Stimulated activated CD8-positive, alpha-beta memory T cell treated with anti-CD3 and anti-CD28 coated beads, Interleukin-4, amount 100 ng/mL, for 48 hours (primary cell): ENCODE data around the gene VSNL1.

Experiments used
- DNase-seq: peaks from one replicate; pipeline ENCODE4 v3.0.0-alpha.2; 2020

The VSNL1 gene

GRCh38 chr2:17584689-17585088, 44.2 kb downstream of the VSNL1 start:
- no peak for DNase-seq

GRCh38 chr2:17587469-17587868, 47.0 kb downstream of the VSNL1 start:
- DNase-seq = no peak

GRCh38 chr2:17588031-17588430, 47.5 kb downstream of the VSNL1 start:
- no peak for DNase-seq

- no peak for DNase-seq
These were observed 49.0 kb downstream of the VSNL1 start for GRCh38 chr2:17589406-17590035.

GRCh38 chr2:17590342-17590911, 49.9 kb downstream of the VSNL1 start:
- no peak for DNase-seq

- DNase-seq = no peak
These were observed 51.4 kb downstream of the VSNL1 start for GRCh38 chr2:17591846-17592245.

- no peak for DNase-seq
These were observed 52.4 kb downstream of the VSNL1 start for GRCh38 chr2:17592731-17593409.

- no peak for DNase-seq
These were observed 52.9 kb downstream of the VSNL1 start for GRCh38 chr2:17593445-17593840.

GRCh38 chr2:17593841-17594491, 53.5 kb downstream of the VSNL1 start:
- no peak for DNase-seq

GRCh38 chr2:17594533-17595401, 54.3 kb downstream of the VSNL1 start:
- DNase-seq = no peak

- DNase-seq = no peak
These were observed 59.1 kb downstream of the VSNL1 start for GRCh38 chr2:17599617-17600016.

- DNase-seq = no peak
These were observed 60.2 kb downstream of the VSNL1 start for GRCh38 chr2:17600556-17601204.

- DNase-seq = no peak
These were observed 63.6 kb downstream of the VSNL1 start for GRCh38 chr2:17604050-17604449.

GRCh38 chr2:17605696-17606095, 65.2 kb downstream of the VSNL1 start:
- DNase-seq = no peak

- DNase-seq = no peak
These were observed 66.4 kb downstream of the VSNL1 start for GRCh38 chr2:17606851-17607250.

GRCh38 chr2:17607379-17607778, 66.9 kb downstream of the VSNL1 start:
- DNase-seq = no peak

GRCh38 chr2:17608251-17608650, 67.8 kb downstream of the VSNL1 start:
- no peak for DNase-seq

- no peak for DNase-seq
These were observed 70.0 kb downstream of the VSNL1 start for GRCh38 chr2:17610521-17610920.

GRCh38 chr2:17611036-17611435, 70.5 kb downstream of the VSNL1 start:
- DNase-seq = no peak

GRCh38 chr2:17614174-17614930, 73.9 kb downstream of the VSNL1 start:
- DNase-seq = no peak

GRCh38 chr2:17615147-17615546, 74.7 kb downstream of the VSNL1 start:
- DNase-seq = no peak
